GM18858 (cell line): ENCODE measurements around the gene LGALS7.
"Not testable (repeated sequence)": the region's sequence is repeated elsewhere in the genome, so short reads cannot be mapped to it uniquely, and the experiment has no call there.

Source experiments
- ATAC-seq: cut with Tn5 transposase; IDR thresholded peaks from one replicate; pipeline ENCODE4 v1.9.1; 2021; ENCODE audit not compliant: unreplicated experiment

Gene LGALS7

GRCh38 chr19:38774181-38774950 lies 1.0 kb upstream of the LGALS7 start:
- no peak for ATAC-seq

- ATAC-seq = not testable (repeated sequence)
Observed at GRCh38 chr19:38771569-38771968, 1.7 kb downstream of the LGALS7 start.

- not testable (repeated sequence) for ATAC-seq
Observed at GRCh38 chr19:38770949-38771275, 2.4 kb downstream of the LGALS7 start.

GRCh38 chr19:38770228-38770948 lies 2.9 kb downstream of the LGALS7 start:
- ATAC-seq = not testable (repeated sequence)

GRCh38 chr19:38769635-38770211 lies 3.6 kb downstream of the LGALS7 start:
- ATAC-seq = no peak

GRCh38 chr19:38766276-38767047 lies 6.9 kb downstream of the LGALS7 start:
- ATAC-seq = no peak

GRCh38 chr19:38765214-38765613 lies 8.1 kb downstream of the LGALS7 start:
- ATAC-seq = no peak

GRCh38 chr19:38763795-38764220 lies 9.5 kb downstream of the LGALS7 start:
- no peak for ATAC-seq

GRCh38 chr19:38761884-38762389 lies 11.4 kb downstream of the LGALS7 start:
- ATAC-seq = not testable (repeated sequence)

GRCh38 chr19:38760805-38761517 lies 12.4 kb downstream of the LGALS7 start:
- ATAC-seq = not testable (repeated sequence)

- ATAC-seq = no peak
Observed at GRCh38 chr19:38759590-38760003, 13.7 kb downstream of the LGALS7 start.

GRCh38 chr19:38754196-38754595 lies 19.1 kb downstream of the LGALS7 start:
- not testable (repeated sequence) for ATAC-seq

GRCh38 chr19:38753783-38754182 lies 19.5 kb downstream of the LGALS7 start:
- not testable (repeated sequence) for ATAC-seq

- no peak for ATAC-seq
Observed at GRCh38 chr19:38745316-38745715, 28.0 kb downstream of the LGALS7 start.

GRCh38 chr19:38744874-38745273 lies 28.4 kb downstream of the LGALS7 start:
- ATAC-seq = no peak

GRCh38 chr19:38744298-38744681 lies 29.0 kb downstream of the LGALS7 start, which contains the start of gene CAPN12:
Gene CAPN12 (minus strand): TSS chr19:38744474. CDS start chr19:38744165, 309 bp downstream.
- no peak for ATAC-seq

GRCh38 chr19:38743394-38744297 lies 29.7 kb downstream of the LGALS7 start:
- no peak for ATAC-seq

- ATAC-seq = no peak
Observed at GRCh38 chr19:38742906-38743305, 30.4 kb downstream of the LGALS7 start.

GRCh38 chr19:38742296-38742695 lies 31.0 kb downstream of the LGALS7 start:
- ATAC-seq = no peak
